Testis (tissue), 5 donors: Measurements from ENCODE around the gene GIMAP1. TPM values are rescaled to one million over a fixed set of nuclear protein-coding genes. Genes with fewer than 3 reads are reported as not detected.
"Not testable (repeated sequence)": the region's sequence is repeated elsewhere in the genome, so short reads cannot be mapped to it uniquely, and the experiment has no call there.

Source experiments
- DNase-seq: peaks from one replicate; pipeline ENCODE4 v3.0.0-alpha.2; 2019
- H3K27ac ChIP-seq, 2 donors: fragments of 200-600 bp; sonication (generic); one replicate each; pipeline ENCODE4 v1.5.1; 2019
- H3K27me3 ChIP-seq: fragments of 200-600 bp; sonication (generic); one replicate; pipeline ENCODE4 v1.5.1; 2019
- H3K36me3 ChIP-seq: fragments of 200-600 bp; sonication (generic); one replicate; pipeline ENCODE4 v1.5.1; 2017; ENCODE audit warnings: low read depth; ENCODE audit errors: missing control alignments
- H3K4me1 ChIP-seq: fragments of 200-600 bp; sonication (generic); one replicate; pipeline ENCODE4 v1.5.1; 2019
- H3K4me3 ChIP-seq, 2 donors: fragments of 200-600 bp; sonication (generic); one replicate each; pipeline ENCODE4 v1.5.1; 2017 to 2019
- H3K9me3 ChIP-seq: fragments of 200-600 bp; sonication (generic); one replicate; pipeline ENCODE4 v1.5.1; 2017
- CTCF ChIP-seq, 3 experiments: fragments of 450-650 bp in 2 of 3; fragments of 200-600 bp in 1 of 3; sonication (generic) in 1 of 3; IDR thresholded peaks; one replicate each; pipeline ENCODE4 v1.5.1; 2016 to 2019; ENCODE audit warnings: antibody characterized with exemption in 3 of 3, mild to moderate bottlenecking in 2 of 3, moderate library complexity in 1 of 3
- POLR2A ChIP-seq: fragments of 450-650 bp; IDR thresholded peaks from one replicate; pipeline ENCODE4 v1.6.1; 2017; ENCODE audit warnings: antibody characterized with exemption, mild to moderate bottlenecking, moderate library complexity
- WGBS, 2 donors: methylation state at CpG; one replicate each; pipeline ENCODE4 v1.1.5; 2018; 5-methylcytosine and 5-hydroxymethylcytosine counted together
- intact Hi-C: fragments of 100-400 bp; cut with DNase I; formaldehyde crosslinking; loops from one replicate; pipeline ENCODE4 v1.15.1; 2023; ENCODE audit warnings: low total_unique reads
- long read RNA-seq, 2 donors: transcript quantifications; one replicate each; lab custom pipeline, GENCODE V29; 2026
- polyA plus RNA-seq: library from polyadenylated mRNA; stranded (reverse); fragments of 350-450 nt; fragmentation: Illumina TruSeq; extraction: RNeasy Lipid Tissue Mini Kit (QIAGEN cat#74804); gene quantifications from one replicate; pipeline ENCODE4 v1.2.3, GENCODE V29; 2014; ENCODE audit warnings: low read depth, low replicate concordance; ENCODE audit not compliant: insufficient read depth
- total RNA-seq, 2 donors: library from RNA; depleted of rRNA; stranded (reverse); fragments of >200 nt; gene quantifications; one replicate each; pipeline ENCODE4 v1.2.3, GENCODE V29; 2016

The GIMAP1 gene
- total RNA-seq, result 1 to 10 TPM; 1.4 to 1.7 TPM
- 2.8 TPM for polyA plus RNA-seq
- long read RNA-seq, donor 1, full-length matches to known transcripts, result 2 of 2 reads
- long read RNA-seq, donor 1, partial matches to known transcripts, result 0 of 2 reads
- long read RNA-seq, donor 1, other reads (novel, unspliced or antisense), result 0 of 2 reads
- long read RNA-seq, donor 2, full-length matches to known transcripts, result 1 of 1 reads
- long read RNA-seq, donor 2, partial matches to known transcripts, result 0 of 1 reads
- long read RNA-seq, donor 2, other reads (novel, unspliced or antisense), result 0 of 1 reads

- Histone ChIP-seq H3K9me3 (no peaks in the 10 kb centered on the region), H3K4me3 (peak within 1 kb of the TSS; percentile 6 to 18), H3K4me1 (no peaks in the 10 kb centered on the region), H3K27me3 (no peaks in the 10 kb centered on the region), H3K27ac (peak within 1 kb of the TSS in 1 of 2 donors; percentile 41), H3K36me3 (no peaks in the 10 kb centered on the region)
- 34 to 54% methylated on average over 5 of the region's 5 CpGs for WGBS, 2 donors
- DNase-seq, result peak; percentile 26
- intact Hi-C loops, result no loop called here
- TF ChIP-seq POLR2A, result no peak
Measured at GRCh38 chr7:150716368-150716767, at the start of gene GIMAP1. Gene GIMAP1 (plus strand): TSS chr7:150716613. CDS start chr7:150719048, 2,435 bp downstream.

GRCh38 chr7:150668472-150668911 is 47.9 kb upstream of the GIMAP1 start:
- Histone ChIP-seq H3K36me3 (no peaks in the 10 kb centered on the region), H3K9me3 (no peaks in the 10 kb centered on the region), H3K27me3 (no peaks in the 10 kb centered on the region), H3K27ac (no peak overlapping the region), H3K4me3 (no peak overlapping the region), H3K4me1 (no peaks in the 10 kb centered on the region)
- no peak for DNase-seq
- intact Hi-C loops, result no loop called here
- WGBS, 2 donors, result 68 to 71% methylated on average over 1 of the region's 1 CpG
- TF ChIP-seq POLR2A (no peak), CTCF (IDR thresholded peaks at IDR 0.05) (no peak)

- Histone ChIP-seq H3K4me3 (no peak overlapping the region), H3K4me1 (no peaks in the 10 kb centered on the region), H3K9me3 (no peaks in the 10 kb centered on the region), H3K27me3 (no peaks in the 10 kb centered on the region), H3K27ac (no peak overlapping the region), H3K36me3 (no peaks in the 10 kb centered on the region)
- intact Hi-C loops, result no loop called here
- TF ChIP-seq CTCF (IDR thresholded peaks at IDR 0.05) (no peak), POLR2A (no peak)
- DNase-seq, result no peak
Measured at GRCh38 chr7:150668977-150669376, 47.4 kb upstream of the GIMAP1 start.

GRCh38 chr7:150671798-150672585 is 44.4 kb upstream of the GIMAP1 start:
- DNase-seq, H3K27ac ChIP-seq, intact Hi-C loops, H3K4me3 ChIP-seq, H3K9me3 ChIP-seq, H3K27me3 ChIP-seq, H3K4me1 ChIP-seq, H3K36me3 ChIP-seq: not testable (repeated sequence)
- WGBS, 2 donors, result 84 to 86% methylated on average over 7 of the region's 7 CpGs

- 69 to 75% methylated on average over 2 of the region's 2 CpGs for WGBS, 2 donors
- no peak for TF ChIP-seq POLR2A
- Histone ChIP-seq H3K27me3 (no peaks in the 10 kb centered on the region), H3K27ac (no peak overlapping the region), H3K9me3 (no peaks in the 10 kb centered on the region), H3K36me3 (no peaks in the 10 kb centered on the region), H3K4me1 (no peaks in the 10 kb centered on the region), H3K4me3 (no peak overlapping the region)
- intact Hi-C loops, result no loop called here
- DNase-seq, result no peak
Measured at GRCh38 chr7:150675714-150676113, 40.7 kb upstream of the GIMAP1 start.

GRCh38 chr7:150676276-150676675 is 40.1 kb upstream of the GIMAP1 start:
- H3K4me1 ChIP-seq, H3K9me3 ChIP-seq, H3K27ac ChIP-seq, H3K4me3 ChIP-seq, DNase-seq, H3K27me3 ChIP-seq, H3K36me3 ChIP-seq, intact Hi-C loops: not testable (repeated sequence)

- H3K27ac ChIP-seq, intact Hi-C loops, H3K4me3 ChIP-seq, H3K4me1 ChIP-seq, H3K9me3 ChIP-seq, H3K36me3 ChIP-seq, H3K27me3 ChIP-seq, DNase-seq: not testable (repeated sequence)
- 67 to 68% methylated on average over 3 of the region's 3 CpGs for WGBS, 2 donors
Measured at GRCh38 chr7:150676854-150677253, 39.6 kb upstream of the GIMAP1 start.

- intact Hi-C loops, H3K27ac ChIP-seq: not testable (repeated sequence)
- WGBS, 2 donors, result 84 to 89% methylated on average over 10 to 11 of the region's 11 CpGs
Measured at GRCh38 chr7:150678601-150679000, 37.8 kb upstream of the GIMAP1 start.

GRCh38 chr7:150680364-150680763 is 36.0 kb upstream of the GIMAP1 start:
- H3K4me1 ChIP-seq, H3K9me3 ChIP-seq, H3K4me3 ChIP-seq, intact Hi-C loops, H3K36me3 ChIP-seq, H3K27ac ChIP-seq, H3K27me3 ChIP-seq, DNase-seq: not testable (repeated sequence)
- 96 to 100% methylated on average over 2 of the region's 2 CpGs for WGBS, 2 donors

More at GRCh38 chr7:150678601-150679000, 37.8 kb upstream of the GIMAP1 start:
- H3K4me1 ChIP-seq, H3K4me3 ChIP-seq, DNase-seq, H3K9me3 ChIP-seq, H3K27me3 ChIP-seq, H3K36me3 ChIP-seq: not testable (repeated sequence)
